ENCODE measurements around the gene RASD1.

RASD1 gene

GRCh38 chr17:17526369-17526768 lies 30.2 kb upstream of the RASD1 start:
- no peak for DNase-seq

DNA sequence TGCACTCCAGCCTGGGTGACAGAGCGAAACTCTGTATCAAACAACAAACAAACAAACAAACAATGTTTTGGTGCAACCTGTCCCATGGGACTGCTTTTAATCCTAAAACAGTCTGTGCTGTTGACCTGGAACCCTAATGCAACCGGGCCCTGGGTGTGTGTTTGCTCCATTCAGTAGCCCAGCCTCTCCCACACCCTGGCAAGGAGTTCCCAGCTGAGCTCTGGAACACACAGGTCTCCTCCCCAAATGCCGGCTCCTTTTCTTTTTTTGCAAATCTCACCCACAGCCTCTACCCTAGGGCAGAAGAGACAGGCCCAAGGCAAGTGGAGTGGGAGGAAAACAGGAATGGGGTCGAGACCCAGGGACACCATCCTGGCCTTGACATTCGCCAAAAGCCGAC lies 29.8 kb upstream of the RASD1 start:
- DNase-seq, result no peak

- DNase-seq, result no peak
Observed at GRCh38 chr17:17525311-17525710, 29.1 kb upstream of the RASD1 start.

- peak; percentile 19 for DNase-seq
Observed at GRCh38 chr17:17523731-17524490, 27.7 kb upstream of the RASD1 start.

- DNase-seq, result peak; percentile 21
Observed at GRCh38 chr17:17523001-17523730, 27.0 kb upstream of the RASD1 start.

GRCh38 chr17:17520599-17521232 lies 24.5 kb upstream of the RASD1 start:
- DNase-seq, result no peak

GRCh38 chr17:17519886-17520285 lies 23.7 kb upstream of the RASD1 start:
- no peak for DNase-seq

DNA sequence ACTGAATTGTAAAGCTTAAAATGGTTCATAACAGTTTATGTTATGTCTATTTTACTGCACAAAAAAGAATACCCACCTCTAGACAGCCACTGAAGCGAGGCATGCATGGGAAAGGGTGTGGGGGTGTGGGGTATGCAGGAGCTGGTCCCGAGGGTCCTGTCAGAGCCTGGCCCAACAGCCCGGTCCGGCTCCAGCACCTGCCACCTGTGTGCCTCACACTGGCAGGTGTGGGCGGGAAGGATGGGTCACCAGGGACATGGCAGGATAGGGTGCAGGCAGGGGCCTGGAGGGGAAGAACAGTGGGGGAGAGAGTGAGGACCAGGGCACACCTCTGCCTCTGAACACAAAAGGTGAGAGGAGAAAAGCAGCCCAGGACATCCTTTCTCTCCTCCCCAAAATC lies 22.8 kb upstream of the RASD1 start:
- DNase-seq, result no peak

DNA sequence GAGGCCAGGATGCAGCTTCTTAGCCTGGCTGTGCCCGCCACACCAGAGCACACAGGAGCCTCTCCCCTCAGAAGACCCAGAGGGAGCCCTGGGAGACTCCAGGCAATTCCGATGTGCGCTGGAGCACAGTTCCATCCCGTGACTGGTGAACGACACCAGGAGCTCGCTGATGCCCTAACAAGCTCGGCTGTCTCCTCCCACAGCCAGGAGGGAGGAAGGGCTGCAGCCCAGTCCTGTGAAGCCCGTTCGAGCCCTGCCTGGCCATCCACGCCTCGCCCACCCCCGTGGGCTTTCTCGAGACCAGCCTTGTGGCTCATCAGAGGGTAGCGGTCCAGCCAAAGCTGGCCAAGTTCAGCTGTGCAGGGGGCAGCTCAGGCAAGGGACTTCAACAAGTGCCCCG lies 21.8 kb upstream of the RASD1 start:
- no peak for DNase-seq

GRCh38 chr17:17516941-17517720 lies 20.9 kb upstream of the RASD1 start:
- no peak for DNase-seq

- peak; percentile 81 for DNase-seq
Observed at GRCh38 chr17:17515934-17516930, 20.0 kb upstream of the RASD1 start.

DNA sequence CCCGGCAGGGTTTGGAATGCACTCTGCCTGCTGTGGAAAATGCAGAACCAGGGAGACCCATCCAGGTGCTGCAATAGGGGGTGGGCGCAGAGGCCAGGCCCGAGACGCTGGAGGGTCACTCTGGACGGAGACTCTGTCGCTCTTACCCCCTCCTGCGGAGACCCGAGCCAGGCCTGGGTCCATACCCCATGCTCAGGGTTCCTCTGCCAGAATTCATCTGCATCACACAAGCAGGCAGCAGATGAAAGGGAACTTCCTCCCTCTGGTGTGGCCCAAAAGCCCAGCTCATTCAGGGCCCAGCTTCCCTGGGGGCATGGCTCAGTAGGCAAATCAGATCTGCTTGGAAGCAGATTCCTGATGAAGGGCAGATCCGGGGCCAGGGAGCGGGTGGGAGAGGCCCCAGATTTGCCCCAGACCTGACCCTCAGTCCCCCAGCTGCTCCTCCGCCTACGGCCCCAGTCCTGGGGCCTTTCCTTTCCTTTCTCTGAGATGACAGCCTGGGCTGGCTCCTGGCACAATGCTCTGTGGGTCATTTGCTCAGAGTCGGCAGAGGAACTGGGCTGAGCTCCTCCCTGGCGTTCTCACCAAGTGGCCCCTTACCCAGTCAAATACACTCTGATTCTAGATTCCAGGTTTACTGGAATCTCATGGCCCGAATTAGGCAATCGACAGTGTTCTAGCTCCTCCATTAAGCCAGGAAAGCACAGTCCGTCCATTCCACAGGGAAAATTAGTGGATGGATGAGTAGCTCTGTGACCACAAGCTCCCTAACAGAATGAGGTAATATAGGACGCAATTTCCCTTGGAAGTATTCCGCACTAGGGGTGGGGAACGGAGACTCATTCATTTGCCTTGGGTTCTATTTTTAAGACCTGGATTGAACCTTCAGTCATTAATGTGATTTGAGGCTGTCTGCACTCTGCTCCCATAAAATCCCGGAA lies 19.1 kb upstream of the RASD1 start:
- DNase-seq, result peak; percentile 89

GRCh38 chr17:17514361-17514992 lies 18.3 kb upstream of the RASD1 start:
- no peak for DNase-seq

DNA sequence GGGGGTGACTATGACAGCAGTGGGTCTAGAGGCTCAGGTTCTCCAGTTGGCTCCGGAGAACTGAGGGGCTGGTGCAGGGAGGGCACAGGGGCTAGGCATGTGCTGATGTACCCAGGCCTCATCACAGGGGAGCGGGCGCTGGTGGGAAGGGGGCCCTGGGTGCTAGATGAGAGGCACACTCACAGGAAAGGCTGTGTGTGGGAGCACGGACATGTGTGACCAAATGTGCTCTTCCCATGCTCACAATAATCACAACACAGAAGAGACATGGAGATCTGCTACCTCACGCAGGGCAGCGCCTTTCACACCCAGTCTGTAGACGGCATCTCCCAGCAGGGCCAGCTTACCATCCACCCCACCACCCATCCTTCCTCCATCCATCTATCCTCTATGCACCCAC lies 17.4 kb upstream of the RASD1 start:
- no peak for DNase-seq

DNA sequence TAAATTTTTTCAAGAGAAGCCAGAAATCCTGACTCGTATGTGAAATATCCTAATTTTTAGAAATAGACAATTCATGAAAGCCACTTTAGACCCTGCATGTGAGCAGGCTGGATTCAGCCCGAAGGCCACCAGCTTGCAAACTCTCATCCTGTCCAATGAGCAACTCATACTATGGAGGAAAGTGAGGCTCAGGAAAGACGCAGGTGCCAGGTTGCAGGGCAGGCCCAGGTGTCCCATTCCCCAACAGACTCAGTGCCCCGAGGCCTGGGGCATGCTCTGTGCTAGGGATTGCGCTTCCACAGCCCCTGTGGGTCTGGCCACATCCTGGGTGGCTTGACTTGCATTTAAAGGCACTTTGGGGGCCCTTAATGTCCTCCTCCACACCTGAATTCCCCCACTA lies 16.7 kb upstream of the RASD1 start:
- no peak for DNase-seq

DNA sequence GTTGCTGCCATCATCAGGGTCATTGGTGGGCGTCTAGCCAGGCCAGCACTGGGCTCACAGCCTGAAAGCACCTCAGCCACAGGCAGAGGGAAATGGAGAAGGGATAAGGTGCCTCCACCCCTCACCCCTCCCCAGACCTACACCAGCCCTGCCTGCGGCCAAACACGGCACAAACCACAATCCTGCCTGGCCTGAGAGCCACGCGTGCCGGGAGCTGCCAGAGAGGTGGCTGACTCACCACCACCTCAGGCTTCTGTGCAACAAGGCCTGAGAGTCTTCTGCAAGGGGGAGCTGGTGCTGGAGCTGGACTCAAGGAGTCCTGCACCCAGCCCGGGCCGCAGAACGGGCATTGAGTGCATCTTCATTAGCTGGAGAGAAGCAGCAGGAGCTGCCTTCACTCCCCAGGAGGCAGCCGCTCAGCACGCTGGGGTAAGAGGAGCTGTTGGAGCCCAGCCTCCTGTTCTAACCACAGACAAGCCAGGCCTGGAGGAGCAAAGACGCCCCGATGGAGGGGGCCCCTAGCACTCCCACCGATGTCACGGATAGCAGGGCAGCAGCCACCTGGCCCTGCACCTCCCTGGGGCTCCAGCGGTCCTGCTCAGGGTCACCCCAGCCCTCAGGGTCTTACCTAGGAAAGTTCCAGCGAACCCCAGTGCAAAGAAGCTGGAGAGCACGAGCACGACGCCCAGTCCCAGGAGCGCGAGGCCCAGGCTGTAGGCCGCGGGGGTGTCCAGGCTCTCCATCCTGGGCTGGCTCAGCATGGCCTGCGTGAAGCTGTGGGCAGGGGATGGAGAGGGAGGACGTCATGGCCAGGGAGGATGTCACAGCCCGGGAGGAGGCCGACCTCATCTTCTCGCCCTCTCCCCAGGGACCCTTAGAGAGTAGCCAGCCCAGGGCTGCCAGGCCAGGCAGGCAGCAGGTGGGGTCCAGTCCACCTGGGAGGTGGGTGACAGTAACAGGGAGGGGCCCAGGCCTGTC lies 16.0 kb upstream of the RASD1 start:
- DNase-seq, result peak; percentile 92

DNA sequence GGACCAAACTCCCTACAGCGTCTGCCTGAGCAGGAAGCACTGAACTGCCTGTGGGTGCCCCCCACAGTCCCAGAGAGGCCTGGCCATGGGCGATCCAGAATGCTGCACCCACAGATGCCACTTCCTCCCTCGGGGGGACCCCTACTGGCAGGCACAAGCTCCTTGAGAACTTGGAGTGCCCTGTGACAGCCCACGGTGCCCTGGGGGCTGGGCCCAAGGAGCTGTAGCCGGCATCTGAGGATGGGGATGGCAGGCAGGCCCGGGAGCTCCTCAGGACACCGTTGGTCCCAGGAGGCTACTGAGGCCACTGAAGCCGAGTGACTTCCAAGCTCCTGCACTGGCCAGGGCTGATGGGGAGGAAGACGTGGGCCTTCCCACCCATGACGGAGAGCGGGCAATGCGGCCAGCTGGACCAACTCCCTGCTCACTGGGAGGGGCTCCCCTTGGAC lies 15.1 kb upstream of the RASD1 start:
- DNase-seq, result no peak

- no peak for DNase-seq
Observed at GRCh38 chr17:17510456-17511292, 14.5 kb upstream of the RASD1 start.
